HUES48 (cell line): ENCODE results near the gene PDCD2L.
"Not testable (repeated sequence)": the region's sequence is repeated elsewhere in the genome, so short reads cannot be mapped to it uniquely, and the experiment has no call there.

ENCODE experiments used
- H3K27ac ChIP-seq: one replicate; pipeline ENCODE4 v1.7.0; 2013; ENCODE audit warnings: low read depth, low read length, inconsistent platforms
- H3K27me3 ChIP-seq: 2 replicates; pipeline ENCODE4 v1.6.1; 2013; ENCODE audit warnings: mild to moderate bottlenecking, low read length; ENCODE audit not compliant: control insufficient read depth, insufficient read depth
- H3K36me3 ChIP-seq: 2 replicates; pipeline ENCODE4 v1.6.1; 2013; ENCODE audit warnings: low read length; ENCODE audit not compliant: control insufficient read depth, insufficient read depth
- H3K4me1 ChIP-seq: 2 replicates; pipeline ENCODE4 v1.6.1; 2013; ENCODE audit warnings: mild to moderate bottlenecking, low read length; ENCODE audit not compliant: control insufficient read depth, insufficient read depth
- H3K4me3 ChIP-seq: 2 replicates; pipeline ENCODE4 v1.5.1; 2013; ENCODE audit warnings: mild to moderate bottlenecking, low read depth, low read length
- H3K9ac ChIP-seq: 2 replicates; pipeline ENCODE4 v1.6.1; 2013; ENCODE audit warnings: mild to moderate bottlenecking, low read depth, low read length, moderate library complexity
- H3K9me3 ChIP-seq: 2 replicates; pipeline ENCODE4 v1.6.1; 2013; ENCODE audit warnings: low read length; ENCODE audit not compliant: control insufficient read depth, insufficient read depth

The PDCD2L gene

GRCh38 chr19:34454091-34454490 is 49.9 kb downstream of the PDCD2L start:
- Histone ChIP-seq H3K36me3 (peaks cover 88% of the 10 kb centered on the region), H3K9me3 (no peaks in the 10 kb centered on the region), H3K4me1 (no peaks in the 10 kb centered on the region), H3K4me3 (no peak overlapping the region), H3K9ac (no peak overlapping the region), H3K27ac (no peak overlapping the region), H3K27me3 (no peaks in the 10 kb centered on the region)

- Histone ChIP-seq H3K27ac (no peak overlapping the region), H3K27me3 (no peaks in the 10 kb centered on the region), H3K9ac (no peak overlapping the region), H3K9me3 (no peaks in the 10 kb centered on the region), H3K36me3 (peaks cover 88% of the 10 kb centered on the region), H3K4me1 (no peaks in the 10 kb centered on the region), H3K4me3 (no peak overlapping the region)
Measured at GRCh38 chr19:34454685-34455084, 50.5 kb downstream of the PDCD2L start.

DNA sequence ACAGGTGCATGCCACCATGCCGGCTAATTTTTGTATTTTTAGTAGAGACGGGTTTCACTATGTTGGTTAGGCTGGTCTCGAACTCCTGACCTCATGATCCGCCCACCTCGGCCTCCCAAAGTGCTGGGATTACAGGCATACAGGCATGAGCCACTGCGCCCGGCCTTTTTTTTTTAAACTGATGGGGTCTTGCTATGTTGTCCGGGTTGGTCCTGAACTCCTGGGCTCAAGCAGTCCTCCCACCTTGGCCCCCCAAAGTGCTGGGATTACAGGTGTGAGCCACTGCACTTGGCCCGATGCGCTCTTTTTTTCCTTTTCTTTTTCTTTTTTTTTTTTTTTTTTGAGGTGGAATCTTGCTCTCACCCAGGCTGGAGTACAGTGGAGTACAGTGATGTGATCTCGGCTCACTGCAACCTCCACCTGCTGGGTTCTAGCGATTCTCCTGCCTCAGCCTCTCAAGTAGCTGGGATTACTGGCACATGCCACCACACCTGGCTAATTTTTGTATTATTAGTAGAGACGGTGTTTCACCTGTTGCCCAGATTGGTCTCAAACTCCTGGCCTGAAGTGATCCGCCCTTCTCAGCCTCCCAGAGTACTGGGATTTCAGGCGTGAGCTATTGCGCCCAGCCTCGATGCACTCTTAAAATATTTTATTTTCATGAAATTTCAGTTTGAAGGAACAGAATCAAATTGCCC is 51.7 kb downstream of the PDCD2L start:
- not testable (repeated sequence) for H3K4me3 ChIP-seq, H3K27me3 ChIP-seq, H3K9ac ChIP-seq, H3K4me1 ChIP-seq, H3K9me3 ChIP-seq, H3K27ac ChIP-seq
- H3K36me3 ChIP-seq = peaks cover 88% of the 10 kb centered on the region

- no peak overlapping the region for H3K4me3 ChIP-seq
- no peak overlapping the region for H3K27ac ChIP-seq
- H3K9me3 ChIP-seq = no peaks in the 10 kb centered on the region
- H3K27me3 ChIP-seq = no peaks in the 10 kb centered on the region
- no peaks in the 10 kb centered on the region for H3K4me1 ChIP-seq
- no peak overlapping the region for H3K9ac ChIP-seq
- peaks cover 89% of the 10 kb centered on the region for H3K36me3 ChIP-seq
Measured at GRCh38 chr19:34457446-34457845, 53.2 kb downstream of the PDCD2L start.

DNA sequence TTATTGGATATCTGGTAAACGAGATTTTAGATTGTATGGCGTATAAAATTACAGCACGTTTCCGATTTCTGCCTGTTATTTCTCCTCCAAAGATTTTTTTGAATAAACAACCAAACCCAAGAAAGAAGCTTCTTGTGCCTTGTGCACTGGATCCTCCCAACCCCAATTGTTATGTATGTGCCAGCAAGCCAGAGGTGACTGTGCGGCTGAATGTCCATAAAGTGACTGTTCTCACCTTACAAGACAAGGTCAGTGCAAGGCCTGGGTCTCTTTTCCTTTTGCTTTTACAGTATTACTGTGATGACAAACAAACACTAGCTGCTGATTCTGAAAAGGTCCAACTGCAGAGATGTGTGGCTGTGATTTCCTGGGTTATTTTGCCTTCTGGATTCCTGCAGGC is 54.5 kb downstream of the PDCD2L start:
- H3K4me3 ChIP-seq = no peak overlapping the region
- H3K27ac ChIP-seq = no peak overlapping the region
- peaks cover 89% of the 10 kb centered on the region for H3K36me3 ChIP-seq
- no peak overlapping the region for H3K9ac ChIP-seq
- no peaks in the 10 kb centered on the region for H3K9me3 ChIP-seq
- H3K4me1 ChIP-seq = no peaks in the 10 kb centered on the region
- no peaks in the 10 kb centered on the region for H3K27me3 ChIP-seq

- no peak overlapping the region for H3K27ac ChIP-seq
- peaks cover 89% of the 10 kb centered on the region for H3K36me3 ChIP-seq
- H3K9ac ChIP-seq = no peak overlapping the region
- no peaks in the 10 kb centered on the region for H3K27me3 ChIP-seq
- no peaks in the 10 kb centered on the region for H3K4me1 ChIP-seq
- H3K9me3 ChIP-seq = no peaks in the 10 kb centered on the region
- H3K4me3 ChIP-seq = no peak overlapping the region
Measured at GRCh38 chr19:34459614-34460013, 55.4 kb downstream of the PDCD2L start.

- Histone ChIP-seq H3K27ac (no peak overlapping the region), H3K9ac (no peak overlapping the region), H3K36me3 (peaks cover 95% of the 10 kb centered on the region)
Measured at GRCh38 chr19:34461375-34462100, 57.3 kb downstream of the PDCD2L start.

DNA sequence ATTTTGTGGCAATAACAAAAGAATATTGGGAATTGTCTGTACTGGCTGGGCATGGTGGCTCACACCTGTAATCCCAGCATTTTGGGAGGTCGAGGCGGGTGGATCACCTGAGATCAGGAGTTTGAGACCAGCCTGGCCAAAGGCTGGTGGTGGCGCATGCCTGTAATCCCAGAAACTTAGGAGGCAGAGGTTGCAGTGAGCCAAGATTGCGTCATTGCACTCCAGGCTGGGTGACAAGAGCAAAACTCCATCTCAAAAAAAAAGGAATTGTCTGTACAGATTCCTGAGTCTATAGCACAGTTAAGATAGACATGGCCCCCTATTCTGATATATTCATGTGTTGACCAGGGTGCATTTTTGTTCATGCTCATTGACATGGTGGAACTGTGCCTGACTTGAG is 60.6 kb downstream of the PDCD2L start:
- not testable (repeated sequence) for H3K27ac ChIP-seq, H3K4me3 ChIP-seq, H3K9ac ChIP-seq, H3K9me3 ChIP-seq, H3K27me3 ChIP-seq, H3K4me1 ChIP-seq
- peaks cover 100% of the 10 kb centered on the region for H3K36me3 ChIP-seq

More at GRCh38 chr19:34461375-34462100, 57.3 kb downstream of the PDCD2L start:
- no peaks in the 10 kb centered on the region for H3K4me1 ChIP-seq
- no peaks in the 10 kb centered on the region for H3K27me3 ChIP-seq
- H3K9me3 ChIP-seq = no peaks in the 10 kb centered on the region
- no peak overlapping the region for H3K4me3 ChIP-seq

DNA sequence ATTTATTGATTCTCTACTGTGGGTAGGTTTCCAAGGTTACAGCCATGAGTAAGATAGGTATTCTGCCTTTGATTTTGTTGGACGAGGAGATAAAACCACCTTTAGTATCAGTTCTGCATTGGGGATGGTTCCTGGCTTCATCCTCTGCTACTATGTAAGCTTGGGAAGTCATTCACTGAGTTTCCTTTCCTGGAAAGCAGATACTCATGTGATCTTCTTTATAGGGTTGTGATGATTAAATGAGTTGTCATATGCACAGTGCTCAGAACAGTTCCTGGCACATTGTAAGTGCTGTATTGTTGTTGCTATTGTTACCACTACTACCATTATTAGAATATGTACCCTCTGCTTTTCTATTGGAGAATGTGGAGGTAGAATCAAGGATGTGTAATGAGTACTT is 64.2 kb downstream of the PDCD2L start:
- Histone ChIP-seq H3K4me1 (no peaks in the 10 kb centered on the region), H3K27ac (no peak overlapping the region), H3K9ac (no peak overlapping the region), H3K9me3 (no peaks in the 10 kb centered on the region), H3K36me3 (peaks cover 98% of the 10 kb centered on the region), H3K4me3 (no peak overlapping the region), H3K27me3 (no peaks in the 10 kb centered on the region)

- H3K27ac ChIP-seq, H3K9ac ChIP-seq, H3K4me3 ChIP-seq, H3K4me1 ChIP-seq, H3K27me3 ChIP-seq, H3K9me3 ChIP-seq: not testable (repeated sequence)
- H3K36me3 ChIP-seq = peaks cover 96% of the 10 kb centered on the region
Measured at GRCh38 chr19:34469026-34469425, 64.8 kb downstream of the PDCD2L start.

DNA sequence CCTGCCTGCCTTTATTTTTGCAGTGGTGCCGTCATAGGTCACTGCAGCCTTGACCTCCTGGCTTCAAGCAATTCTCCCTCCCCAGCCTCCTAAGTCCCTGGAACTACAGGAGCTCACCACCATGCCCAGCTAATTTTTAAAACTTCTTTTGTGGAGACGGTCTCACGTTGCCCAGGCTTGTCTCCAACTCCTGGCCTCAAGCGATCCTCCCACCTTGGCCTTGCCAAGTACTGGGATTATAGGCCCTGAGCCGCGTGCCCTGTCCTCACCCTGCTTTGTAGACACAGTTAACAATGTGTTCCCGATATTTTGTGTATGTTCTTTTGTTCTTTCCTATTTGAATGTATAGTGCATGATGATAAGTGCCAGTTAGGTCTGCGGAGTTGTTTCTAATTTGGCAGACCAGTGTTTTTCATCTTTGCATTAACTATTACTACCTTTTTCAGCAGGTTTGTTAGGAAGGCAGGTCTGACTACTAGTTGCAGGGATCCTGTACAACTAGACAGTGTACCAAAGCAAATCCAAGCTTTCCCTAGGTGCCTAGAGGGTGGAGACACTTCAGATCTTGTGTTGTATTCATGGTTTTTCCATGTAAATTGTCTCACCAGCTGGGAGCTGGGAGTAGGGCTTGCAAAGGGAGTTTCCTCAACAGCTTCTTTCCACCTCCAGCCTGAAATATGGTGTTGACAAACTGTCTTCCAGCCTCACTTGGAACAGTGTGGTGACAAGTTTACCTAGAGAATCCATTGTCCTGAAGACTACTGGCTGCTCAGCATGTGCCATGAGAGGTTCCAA is 67.9 kb downstream of the PDCD2L start:
- H3K4me3 ChIP-seq = no peak overlapping the region
- peaks cover 65% of the 10 kb centered on the region for H3K36me3 ChIP-seq
- no peak overlapping the region for H3K27ac ChIP-seq
- H3K9ac ChIP-seq = no peak overlapping the region
- H3K9me3 ChIP-seq = no peaks in the 10 kb centered on the region
- H3K27me3 ChIP-seq = no peaks in the 10 kb centered on the region
- no peaks in the 10 kb centered on the region for H3K4me1 ChIP-seq
